ENCODE results near the gene ANKRD39.
"Not testable (repeated sequence)": the region's sequence is repeated elsewhere in the genome, so short reads cannot be mapped to it uniquely, and the experiment has no call there.

DNA sequence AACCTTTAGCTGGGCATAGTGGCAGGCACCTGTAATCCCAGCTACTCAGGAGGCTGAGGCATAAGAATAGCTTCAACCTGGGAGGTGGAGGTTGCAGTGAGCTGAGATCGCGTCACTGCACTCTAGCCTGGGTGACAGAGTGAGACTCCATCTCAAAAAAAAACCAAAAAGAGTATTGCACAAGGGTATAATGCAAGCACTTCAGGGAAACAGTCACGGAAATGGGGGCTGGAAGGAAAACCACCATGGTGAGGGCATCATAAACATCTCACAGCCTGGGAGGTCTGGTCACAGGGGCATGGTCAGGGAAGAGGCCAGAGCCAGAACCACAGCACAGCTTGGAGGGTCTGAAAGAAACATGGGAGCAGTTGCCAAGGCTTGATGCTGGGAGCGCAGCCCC is 5.2 kb upstream of the ANKRD39 start:
- TF ChIP-seq, protein P1, sequence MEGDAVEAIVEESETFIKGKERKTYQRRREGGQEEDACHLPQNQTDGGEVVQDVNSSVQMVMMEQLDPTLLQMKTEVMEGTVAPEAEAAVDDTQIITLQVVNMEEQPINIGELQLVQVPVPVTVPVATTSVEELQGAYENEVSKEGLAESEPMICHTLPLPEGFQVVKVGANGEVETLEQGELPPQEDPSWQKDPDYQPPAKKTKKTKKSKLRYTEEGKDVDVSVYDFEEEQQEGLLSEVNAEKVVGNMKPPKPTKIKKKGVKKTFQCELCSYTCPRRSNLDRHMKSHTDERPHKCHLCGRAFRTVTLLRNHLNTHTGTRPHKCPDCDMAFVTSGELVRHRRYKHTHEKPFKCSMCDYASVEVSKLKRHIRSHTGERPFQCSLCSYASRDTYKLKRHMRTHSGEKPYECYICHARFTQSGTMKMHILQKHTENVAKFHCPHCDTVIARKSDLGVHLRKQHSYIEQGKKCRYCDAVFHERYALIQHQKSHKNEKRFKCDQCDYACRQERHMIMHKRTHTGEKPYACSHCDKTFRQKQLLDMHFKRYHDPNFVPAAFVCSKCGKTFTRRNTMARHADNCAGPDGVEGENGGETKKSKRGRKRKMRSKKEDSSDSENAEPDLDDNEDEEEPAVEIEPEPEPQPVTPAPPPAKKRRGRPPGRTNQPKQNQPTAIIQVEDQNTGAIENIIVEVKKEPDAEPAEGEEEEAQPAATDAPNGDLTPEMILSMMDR (IDR thresholded peaks at IDR 0.05; ENCODE audit: low read depth, low read length, missing input control), result not testable (repeated sequence)
- not testable (repeated sequence) for TF ChIP-seq YY1, ZBTB33 (IDR thresholded peaks at IDR 0.05)
- TF ChIP-seq, protein P2, sequence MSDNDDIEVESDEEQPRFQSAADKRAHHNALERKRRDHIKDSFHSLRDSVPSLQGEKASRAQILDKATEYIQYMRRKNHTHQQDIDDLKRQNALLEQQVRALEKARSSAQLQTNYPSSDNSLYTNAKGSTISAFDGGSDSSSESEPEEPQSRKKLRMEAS (IDR thresholded peaks at IDR 0.05), result not testable (repeated sequence)
